Measurements from ENCODE around the gene IFT27.

- TF ChIP-seq SIN3A (IDR thresholded peaks at IDR 0.05; ENCODE audit: borderline replicate concordance, insufficient read depth, low read length) (no peak), FOXP2 (optimal IDR thresholded peaks at IDR 0.05; ENCODE audit: borderline replicate concordance, extremely low read depth, extremely low read length, insufficient read depth) (no peak), POLR2AphosphoS5 (IDR thresholded peaks at IDR 0.05; ENCODE audit: low read depth, low read length) (no peak), TAF1 (IDR thresholded peaks at IDR 0.05; ENCODE audit: borderline replicate concordance, insufficient read depth, low read length) (no peak)
Measured at GRCh38 chr22:36730176-36730858, 45.6 kb downstream of the IFT27 start.
